GM23338 (cell line): ENCODE measurements around the gene GPR26. TPM values are rescaled to one million over a fixed set of nuclear protein-coding genes. Genes with fewer than 3 reads are reported as not detected.

ENCODE experiments used
- CREB1 ChIP-seq: fragments of 250-450 bp; sonication (Bioruptor Pico); IDR thresholded peaks from 2 replicates; pipeline ENCODE4 v1.5.0; 2020; ENCODE audit warnings: low read depth, mild to moderate bottlenecking, moderate library complexity
- EZH2 ChIP-seq: fragments of 200-600 bp; sonication (generic); IDR thresholded peaks from one replicate; pipeline ENCODE4 v1.8.0; 2017; ENCODE audit warnings: antibody characterized with exemption, mild to moderate bottlenecking, low read depth; ENCODE audit not compliant: unreplicated experiment
- EZH2phosphoT487 ChIP-seq: fragments of 200-600 bp; sonication (generic); IDR thresholded peaks from one replicate; pipeline ENCODE4 v1.8.1; 2018; ENCODE audit warnings: antibody characterized with exemption; ENCODE audit not compliant: unreplicated experiment
- JUNB ChIP-seq: IDR thresholded peaks from one replicate; pipeline ENCODE4 v1.6.1; 2016; ENCODE audit warnings: antibody characterized with exemption; ENCODE audit not compliant: unreplicated experiment
- NANOG ChIP-seq: IDR thresholded peaks from 2 replicates; pipeline ENCODE4 v1.6.1; 2016; ENCODE audit warnings: antibody characterized with exemption, borderline replicate concordance
- POLR2AphosphoS5 ChIP-seq: IDR thresholded peaks from 2 replicates; pipeline ENCODE4 v1.6.1; 2016; ENCODE audit warnings: antibody characterized with exemption, low read depth
- REST ChIP-seq: IDR thresholded peaks from one replicate; pipeline ENCODE4 v1.6.1; 2018; ENCODE audit warnings: antibody characterized with exemption; ENCODE audit not compliant: unreplicated experiment
- STAT1 ChIP-seq: IDR thresholded peaks from one replicate; pipeline ENCODE4 v1.6.1; 2016; ENCODE audit warnings: antibody characterized with exemption; ENCODE audit not compliant: unreplicated experiment
- ZNF114 ChIP-seq: fragments of 250-450 bp; sonication (Bioruptor Pico); IDR thresholded peaks from 2 replicates; pipeline ENCODE4 v1.5.0; 2020; ENCODE audit warnings: mild to moderate bottlenecking, moderate library complexity
- ZNF331 ChIP-seq: fragments of 250-450 bp; sonication (Bioruptor Pico); IDR thresholded peaks from 2 replicates; pipeline ENCODE4 v1.5.0; 2020; ENCODE audit warnings: low read depth, mild to moderate bottlenecking, moderate library complexity
- ZNF462 ChIP-seq: fragments of 250-450 bp; sonication (Bioruptor Pico); IDR thresholded peaks from 2 replicates; pipeline ENCODE4 v1.5.0; 2020; ENCODE audit warnings: mild to moderate bottlenecking, moderate library complexity
- polyA plus RNA-seq: library from polyadenylated mRNA; unstranded; fragments of >200 nt; fragmentation: Nextera tagmentation; extraction: Ambion mirVana; gene quantifications from 2 replicates; pipeline ENCODE4 v1.2.1, GENCODE V29; 2016
- total RNA-seq: library from RNA; depleted of rRNA; stranded (reverse); fragments of >200 nt; shearing (Covaris generic); gene quantifications from 2 replicates; pipeline ENCODE4 v1.2.3, GENCODE V29; 2014
- TF ChIP-seq, protein P1 (sequence below): IDR thresholded peaks from 2 replicates; pipeline ENCODE4 v1.6.1; 2016; ENCODE audit warnings: antibody characterized with exemption

GPR26 gene
- total and polyA plus RNA-seq, 2 experiments from 2014 or later: 0.06 to 0.07 TPM

- no peak for TF ChIP-seq ZNF462 (CRISPR knock-in tag)
- TF ChIP-seq POLR2AphosphoS5: no peak
- TF ChIP-seq REST: no peak
- TF ChIP-seq JUNB: no peak
- TF ChIP-seq CREB1 (CRISPR knock-in tag): no peak
- TF ChIP-seq, protein P1, sequence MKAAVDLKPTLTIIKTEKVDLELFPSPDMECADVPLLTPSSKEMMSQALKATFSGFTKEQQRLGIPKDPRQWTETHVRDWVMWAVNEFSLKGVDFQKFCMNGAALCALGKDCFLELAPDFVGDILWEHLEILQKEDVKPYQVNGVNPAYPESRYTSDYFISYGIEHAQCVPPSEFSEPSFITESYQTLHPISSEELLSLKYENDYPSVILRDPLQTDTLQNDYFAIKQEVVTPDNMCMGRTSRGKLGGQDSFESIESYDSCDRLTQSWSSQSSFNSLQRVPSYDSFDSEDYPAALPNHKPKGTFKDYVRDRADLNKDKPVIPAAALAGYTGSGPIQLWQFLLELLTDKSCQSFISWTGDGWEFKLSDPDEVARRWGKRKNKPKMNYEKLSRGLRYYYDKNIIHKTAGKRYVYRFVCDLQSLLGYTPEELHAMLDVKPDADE: no peak
- no peak for TF ChIP-seq EZH2
- TF ChIP-seq ZNF331 (CRISPR knock-in tag): no peak
- TF ChIP-seq STAT1: no peak
- TF ChIP-seq EZH2phosphoT487: no peak
- no peak for TF ChIP-seq NANOG
- TF ChIP-seq ZNF114: no peak
Observed at GRCh38 chr10:123618224-123618623, 47.9 kb upstream of the GPR26 start (continued).
